Activated CD4-positive, CD25-positive, alpha-beta regulatory T cell treated with anti-CD3 and anti-CD28 coated beads, Interleukin-2, amount 50 U/mL, for 16 hours (primary cell): Measurements from ENCODE around the gene ADAMTSL1.

Experiments used
- DNase-seq: peaks from one replicate; pipeline ENCODE4 v3.0.0-alpha.2; 2020; ENCODE audit warnings: low read depth, low spot score

The ADAMTSL1 gene

DNA sequence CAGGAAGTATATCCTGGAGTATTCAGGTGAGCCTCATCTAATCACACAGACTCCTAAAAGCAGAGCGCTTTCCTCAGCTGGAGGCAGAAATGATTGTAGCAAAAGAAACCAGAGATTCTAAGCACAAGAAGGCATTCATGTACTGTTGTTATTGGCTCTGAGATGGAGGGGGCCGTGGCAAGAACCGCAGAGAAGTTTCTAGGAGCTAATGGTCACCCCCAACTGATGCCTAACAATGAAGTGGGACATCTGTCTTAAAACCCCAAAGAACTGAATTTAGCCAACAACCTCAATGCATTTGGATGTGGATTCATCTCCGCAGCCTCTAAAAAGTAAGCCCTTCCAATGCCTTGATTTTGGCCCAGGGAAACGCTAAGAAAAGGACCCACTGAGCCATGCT is 76.3 kb downstream of the ADAMTSL1 start:
- DNase-seq: no peak

DNA sequence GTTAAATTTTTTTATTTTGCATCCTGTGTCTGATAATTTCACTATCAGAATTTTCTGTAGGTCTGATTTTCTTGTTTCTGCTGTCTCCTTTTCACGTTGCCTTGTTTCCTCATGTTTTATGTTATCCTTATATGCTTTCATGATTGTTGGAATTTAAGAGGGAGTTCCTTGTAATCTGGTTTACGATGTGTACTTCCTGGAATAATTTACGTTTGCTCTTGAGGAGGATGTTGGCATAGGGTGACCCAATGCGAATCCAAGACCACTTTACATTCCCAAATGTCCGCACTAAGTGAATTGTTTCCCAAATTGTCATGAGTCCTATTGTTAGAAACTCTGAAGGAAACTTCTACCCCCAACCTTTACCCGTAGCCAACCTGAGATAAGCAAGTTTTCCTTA is 80.3 kb downstream of the ADAMTSL1 start:
- no peak for DNase-seq

DNA sequence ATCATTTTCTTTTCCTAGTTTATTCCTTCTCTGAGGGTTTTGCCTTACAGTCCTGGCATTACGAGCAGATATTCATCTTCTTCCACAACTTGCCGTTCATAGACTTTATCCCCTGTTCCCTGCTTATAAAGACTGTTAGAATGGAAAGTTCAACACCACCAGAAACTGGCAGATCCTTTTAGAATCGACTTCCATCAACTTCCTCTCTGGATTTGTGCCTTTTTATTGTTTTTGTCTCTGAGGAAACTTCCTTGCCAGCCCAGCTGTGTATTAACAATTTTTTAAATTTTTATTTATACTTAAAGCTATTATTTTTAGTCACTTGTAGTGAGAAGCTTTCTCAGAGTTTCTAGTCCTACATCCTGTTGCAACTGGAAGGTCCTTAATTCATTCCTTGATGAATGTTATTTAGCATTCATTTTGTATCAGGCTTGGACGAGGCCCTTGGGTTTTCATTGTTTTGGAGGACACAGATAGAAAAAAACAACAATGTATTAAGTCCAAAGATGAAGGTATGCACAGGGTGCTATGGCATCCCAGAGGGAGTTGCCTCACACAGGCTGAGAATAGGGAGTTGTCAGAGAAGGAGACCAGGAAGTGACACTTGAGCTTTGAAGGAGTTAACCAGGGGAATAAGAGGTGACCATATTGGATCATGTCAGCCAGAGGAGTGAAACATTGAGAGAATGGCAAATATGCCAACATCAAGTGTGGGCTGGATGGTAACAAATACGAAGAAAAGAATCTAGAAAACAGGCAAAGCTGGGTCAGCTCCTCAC is 81.3 kb downstream of the ADAMTSL1 start:
- DNase-seq: no peak

DNA sequence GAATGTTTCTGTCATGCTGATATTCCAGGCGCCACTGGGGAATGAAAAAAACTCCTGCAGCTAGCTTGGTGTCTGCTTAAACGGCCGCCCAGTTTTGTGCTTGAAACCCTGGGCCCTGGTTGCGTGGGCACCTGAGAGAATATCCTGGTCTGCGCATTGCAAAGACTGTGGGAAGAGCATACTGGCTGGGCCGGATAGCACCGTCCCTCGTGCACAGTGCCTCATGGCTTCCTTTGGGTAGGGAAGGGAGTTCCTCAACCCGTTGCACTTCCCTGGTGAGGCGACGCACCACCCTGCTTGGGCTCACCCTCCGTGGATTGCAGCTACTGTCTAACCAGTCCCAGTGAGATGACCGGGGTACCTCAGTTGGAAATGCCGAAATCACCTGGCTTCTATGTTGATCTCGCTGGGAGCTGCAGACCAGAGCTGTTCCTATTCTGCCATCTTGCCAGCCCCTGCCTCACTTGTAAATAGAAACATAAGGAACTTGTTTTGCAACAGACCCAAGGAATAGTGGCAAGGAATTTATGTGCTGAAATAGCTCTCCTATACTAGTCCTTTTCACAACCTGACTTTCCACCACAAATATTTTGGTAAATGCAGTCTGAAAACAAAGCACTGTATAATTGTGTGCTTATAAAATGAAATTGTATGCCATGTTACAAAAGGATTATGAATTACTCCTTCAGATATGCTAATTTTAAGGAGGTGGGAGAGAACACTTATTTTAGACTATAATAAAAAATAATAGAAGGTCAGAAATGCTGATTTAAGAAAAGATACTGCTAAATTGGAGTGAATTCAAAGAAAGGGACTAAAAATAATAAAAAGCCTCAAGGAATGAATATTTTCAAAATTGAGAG is 90.3 kb downstream of the ADAMTSL1 start:
- no peak for DNase-seq

DNA sequence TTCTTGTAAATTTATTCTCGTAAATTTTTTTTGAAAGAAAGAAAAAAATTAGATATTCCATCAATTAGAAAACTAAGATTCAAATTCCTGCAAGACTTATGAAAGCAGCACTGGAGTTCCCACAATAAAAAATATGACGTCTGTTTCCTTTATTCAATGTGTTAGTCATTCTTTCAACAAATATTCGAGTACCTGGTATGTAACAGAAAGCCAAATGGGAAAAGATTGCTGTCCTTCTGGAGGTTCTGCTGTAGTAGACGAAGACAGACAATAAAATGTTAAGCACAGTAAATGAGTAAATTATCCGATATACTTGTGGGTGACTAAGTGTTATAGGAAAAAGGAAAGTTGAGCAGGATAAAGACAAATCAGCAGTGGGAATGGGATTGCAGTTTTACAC is 92.2 kb downstream of the ADAMTSL1 start:
- DNase-seq: no peak

DNA sequence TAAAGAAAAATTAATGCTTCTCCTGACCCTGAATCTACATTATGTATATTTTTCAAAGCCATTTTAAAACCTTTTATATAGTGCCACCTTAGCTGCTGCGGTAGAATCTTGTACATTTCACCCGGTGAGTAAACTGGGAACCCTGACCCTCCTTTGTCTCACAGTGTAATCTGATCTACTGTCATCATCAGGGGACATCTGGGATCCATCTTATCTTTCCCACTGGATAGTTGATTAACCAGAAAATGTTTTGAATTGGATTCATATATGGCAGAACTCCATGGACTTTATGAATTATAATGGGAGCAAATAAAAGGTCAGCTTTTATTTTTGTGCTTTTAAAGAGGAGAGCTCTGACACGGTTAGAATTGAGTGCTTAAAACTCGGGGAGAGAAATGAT is 95.0 kb downstream of the ADAMTSL1 start:
- DNase-seq: no peak

DNA sequence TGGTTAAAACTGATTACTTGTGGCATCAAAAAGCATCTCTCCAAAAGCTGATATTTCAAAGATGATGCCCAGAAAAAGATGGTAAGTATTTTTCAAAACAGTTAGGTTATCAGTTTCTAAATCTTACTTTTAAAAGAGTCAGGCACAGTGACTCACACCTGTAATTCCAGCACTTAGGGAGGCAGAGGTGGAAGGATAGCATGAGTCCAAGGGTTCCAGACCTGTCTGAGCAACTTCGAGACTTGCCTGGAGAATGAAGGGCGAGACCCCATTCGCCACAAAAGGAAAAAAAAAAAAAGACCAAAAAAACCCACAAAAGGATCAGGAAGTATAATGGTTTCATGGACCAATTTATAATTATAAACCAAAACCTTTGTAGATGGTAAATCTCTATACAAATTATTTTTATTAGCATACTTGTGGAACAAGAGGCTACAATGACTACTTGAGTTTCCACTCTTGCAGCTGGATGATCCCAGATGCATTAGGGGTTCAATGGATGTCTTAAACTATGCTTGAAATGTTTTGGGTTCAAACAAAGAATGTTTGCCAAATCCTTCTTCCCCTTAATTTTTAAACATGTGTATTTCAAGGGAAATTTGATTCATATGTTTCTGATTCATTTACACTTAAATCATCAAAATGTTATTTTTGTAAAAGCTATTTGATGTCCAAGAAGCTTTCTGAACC is 96.1 kb downstream of the ADAMTSL1 start:
- no peak for DNase-seq

DNA sequence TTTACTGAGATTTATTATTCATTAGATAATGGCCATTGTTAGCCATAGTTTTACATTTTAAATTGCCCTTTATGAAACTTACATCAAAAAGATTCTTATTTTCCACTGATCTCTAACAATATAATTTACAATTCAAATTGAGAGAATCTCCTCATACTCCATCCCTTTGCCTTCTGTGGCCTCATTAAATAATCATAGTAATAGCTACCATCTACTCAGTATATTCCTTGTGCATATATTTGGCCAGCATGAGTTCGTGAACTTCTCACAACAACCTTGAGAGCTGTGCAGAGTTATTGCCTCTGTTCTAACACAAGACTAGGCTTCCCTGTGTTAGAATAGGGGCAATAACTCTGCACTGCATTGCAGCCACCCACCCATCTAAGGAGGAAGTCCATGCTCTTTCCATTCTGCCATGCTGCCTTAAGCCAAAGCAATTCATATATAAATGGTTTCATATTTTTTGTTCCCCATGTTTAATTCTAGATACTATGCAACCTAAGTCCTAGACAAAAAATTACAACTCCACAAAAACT is 99.1 kb downstream of the ADAMTSL1 start:
- no peak for DNase-seq

DNA sequence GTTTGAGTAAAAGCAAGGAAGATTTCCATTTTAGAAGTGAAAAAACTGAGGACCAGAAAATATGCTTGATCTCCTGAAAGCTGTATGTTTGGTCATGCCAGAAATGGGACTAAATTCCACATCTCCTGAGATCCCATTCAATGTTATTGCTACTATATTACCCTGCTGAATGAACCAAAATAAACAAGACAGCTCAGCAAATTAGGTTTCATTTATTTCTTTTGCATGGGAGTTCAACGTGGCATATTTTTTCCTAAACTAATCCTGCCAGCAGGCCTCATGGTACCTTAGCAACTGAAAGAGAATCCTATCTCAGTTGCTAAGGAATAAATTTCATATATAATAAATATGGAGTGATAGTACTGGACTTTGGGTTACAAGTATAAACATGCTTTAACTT is 101.7 kb downstream of the ADAMTSL1 start:
- DNase-seq: no peak

DNA sequence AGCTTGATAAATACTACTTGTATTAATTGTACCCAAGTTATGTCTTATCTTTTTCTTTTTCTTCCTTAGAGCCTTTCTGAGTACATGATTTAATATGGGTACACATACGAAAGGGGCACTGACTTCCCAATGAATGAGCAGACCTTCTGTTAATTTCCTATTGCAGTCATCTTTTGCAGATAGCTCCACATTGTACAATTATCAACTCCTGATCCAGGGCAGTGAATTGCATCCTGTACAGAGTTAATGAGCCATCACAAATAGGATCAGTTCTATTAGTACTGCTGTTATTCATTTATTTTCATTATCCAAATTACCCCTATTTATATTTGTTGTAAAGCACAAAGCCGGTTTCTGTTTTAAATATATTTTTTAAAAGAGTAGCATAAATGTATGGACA is 105.6 kb downstream of the ADAMTSL1 start:
- no peak for DNase-seq

DNA sequence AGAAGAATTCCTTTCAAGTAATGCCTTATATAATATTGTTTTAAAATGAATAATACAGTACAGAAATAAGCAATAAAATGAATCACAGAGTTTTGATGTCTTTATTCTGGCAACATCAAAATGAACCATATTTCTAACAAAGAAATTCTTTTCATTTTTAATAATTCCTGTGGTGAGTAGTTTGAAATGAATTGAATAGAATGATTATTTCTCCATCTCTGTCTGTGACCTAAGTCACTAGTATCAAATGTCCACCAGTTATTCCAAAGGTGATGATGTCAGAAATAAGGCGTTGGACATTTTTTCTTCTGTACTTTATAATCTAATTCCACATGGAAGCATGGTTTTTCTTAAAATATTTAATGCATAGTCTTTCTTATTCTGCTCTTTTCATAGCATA is 106.2 kb downstream of the ADAMTSL1 start:
- DNase-seq: no peak

DNA sequence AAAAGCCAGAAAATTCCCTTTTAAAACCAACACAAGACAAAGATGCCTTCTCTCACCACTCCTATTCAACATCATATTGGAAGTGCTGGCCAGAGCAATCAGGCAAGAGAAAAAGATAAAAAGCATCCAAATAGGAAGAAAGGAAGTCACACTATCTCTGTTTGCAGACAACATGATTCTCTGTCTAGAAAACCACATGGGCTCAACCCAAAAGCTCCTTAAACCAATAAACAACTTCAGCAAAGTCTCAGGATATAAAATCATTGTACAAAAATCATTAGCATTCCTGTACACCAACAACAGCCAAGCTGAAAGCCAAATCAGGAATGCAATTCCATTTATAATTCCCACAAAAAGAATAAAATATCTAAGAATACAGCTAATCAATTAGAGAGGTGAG is 112.0 kb downstream of the ADAMTSL1 start:
- DNase-seq: no peak

DNA sequence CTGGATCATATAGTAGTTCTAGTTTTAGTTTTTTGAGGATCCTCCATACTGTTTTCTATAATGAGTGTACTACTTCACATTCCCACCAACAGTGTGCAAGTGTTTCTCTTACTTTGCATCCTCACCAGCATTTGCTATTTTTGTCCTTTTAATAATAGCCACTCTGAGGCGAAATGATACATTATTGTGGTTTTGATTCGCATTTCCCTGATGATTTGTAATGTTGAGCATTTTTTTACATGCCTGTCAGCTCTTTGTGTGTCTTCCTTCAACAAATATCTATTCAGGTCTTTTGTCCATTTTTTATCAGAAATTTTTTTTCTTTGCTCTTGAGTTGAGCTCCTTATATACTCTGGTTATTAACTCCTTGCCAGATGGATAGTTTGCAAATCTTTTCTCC is 114.0 kb downstream of the ADAMTSL1 start:
- no peak for DNase-seq

DNA sequence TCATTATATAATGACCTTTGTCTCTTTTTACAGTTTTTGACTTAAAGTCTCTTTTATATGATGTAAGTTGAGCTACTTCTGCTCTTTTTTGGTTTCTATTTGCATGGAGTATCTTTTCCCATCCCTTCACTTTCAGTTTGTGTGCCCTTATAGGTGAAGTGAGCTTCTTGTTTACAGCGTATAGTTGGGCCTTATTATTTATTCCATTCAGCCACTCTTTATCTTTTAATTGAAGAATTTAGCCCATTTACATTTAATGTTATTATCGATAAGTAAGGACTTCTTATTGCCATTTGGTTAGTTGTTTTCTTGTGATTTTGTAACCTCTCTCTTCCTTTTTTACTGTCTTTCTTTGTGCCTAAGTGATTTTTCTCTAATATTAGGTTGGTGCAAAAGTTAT is 117.3 kb downstream of the ADAMTSL1 start:
- DNase-seq: no peak

DNA sequence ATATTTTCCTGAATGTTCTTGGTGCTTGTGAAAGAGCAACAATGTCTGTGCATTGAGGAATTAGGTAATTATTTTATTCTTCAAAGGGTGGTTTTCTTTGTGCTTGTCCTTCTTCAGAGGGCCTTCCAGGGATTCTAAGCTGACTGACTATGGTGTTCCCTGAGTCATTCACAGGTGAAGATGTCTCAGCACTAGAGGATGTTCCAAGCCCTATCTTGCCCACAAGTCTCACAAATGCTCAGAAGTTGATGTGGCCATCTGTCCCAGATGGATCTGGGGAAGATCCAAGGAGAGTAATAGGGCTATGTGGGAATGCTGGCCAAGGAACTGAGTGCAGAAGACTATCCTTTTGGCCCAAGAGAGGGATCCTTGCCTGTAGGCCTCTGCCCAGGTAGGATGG is 120.9 kb downstream of the ADAMTSL1 start:
- no peak for DNase-seq

DNA sequence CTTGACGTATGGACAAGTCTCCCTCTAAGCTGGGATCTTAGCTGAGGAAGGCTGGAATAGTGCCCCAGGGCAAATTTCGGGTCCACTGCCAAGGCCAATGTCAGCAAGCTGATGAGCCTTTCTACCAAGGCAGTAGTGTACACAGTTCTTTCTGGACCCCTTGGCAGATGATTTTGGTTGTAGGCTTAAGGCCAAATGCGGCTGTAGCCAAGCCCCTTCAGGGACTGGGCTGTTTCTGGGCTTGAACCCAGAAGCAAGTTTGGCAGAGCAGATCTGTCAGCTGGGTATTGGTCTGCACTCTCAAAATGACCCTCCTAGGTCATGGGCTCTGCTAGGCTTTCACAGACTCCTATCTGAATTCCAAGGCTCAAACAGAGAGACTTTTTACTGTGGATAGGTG is 121.6 kb downstream of the ADAMTSL1 start:
- DNase-seq: no peak

DNA sequence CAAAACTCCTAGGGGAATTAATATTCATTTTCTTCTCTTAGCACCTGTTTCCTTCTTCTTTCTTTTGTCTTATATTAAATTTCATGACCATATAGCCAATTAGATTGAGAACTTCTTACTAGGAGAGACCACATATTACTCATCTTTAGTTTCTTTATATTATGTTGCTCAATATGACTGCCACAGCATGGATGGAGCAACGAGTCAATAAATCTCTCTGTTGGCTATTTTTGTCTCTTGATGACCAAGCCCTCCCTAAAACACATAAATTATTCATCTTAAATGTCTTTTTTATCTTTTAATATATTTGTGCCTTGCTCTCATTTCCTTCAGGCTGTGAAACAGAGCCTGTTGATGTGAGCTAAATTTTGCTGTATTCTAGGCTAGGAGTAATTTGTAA is 123.0 kb downstream of the ADAMTSL1 start:
- no peak for DNase-seq

DNA sequence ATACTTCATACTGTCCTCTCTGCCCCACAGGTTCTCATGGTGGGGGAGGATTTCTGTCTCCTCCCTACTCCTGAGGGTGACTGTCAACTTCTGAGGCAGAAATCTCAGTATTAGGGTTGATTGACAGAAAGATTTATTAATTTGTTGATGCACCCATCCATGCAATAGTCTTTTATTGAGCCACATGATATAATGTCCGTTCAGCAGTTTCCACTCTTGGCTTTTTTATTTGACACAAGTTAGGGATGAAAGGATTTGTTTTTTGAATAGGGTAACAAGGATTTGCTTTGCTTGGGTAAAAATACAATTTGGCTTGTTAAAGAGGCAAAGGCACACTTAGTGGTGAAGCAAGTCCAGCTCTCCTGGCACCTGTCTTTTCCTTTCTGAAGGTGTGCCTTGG is 125.0 kb downstream of the ADAMTSL1 start:
- no peak for DNase-seq

DNA sequence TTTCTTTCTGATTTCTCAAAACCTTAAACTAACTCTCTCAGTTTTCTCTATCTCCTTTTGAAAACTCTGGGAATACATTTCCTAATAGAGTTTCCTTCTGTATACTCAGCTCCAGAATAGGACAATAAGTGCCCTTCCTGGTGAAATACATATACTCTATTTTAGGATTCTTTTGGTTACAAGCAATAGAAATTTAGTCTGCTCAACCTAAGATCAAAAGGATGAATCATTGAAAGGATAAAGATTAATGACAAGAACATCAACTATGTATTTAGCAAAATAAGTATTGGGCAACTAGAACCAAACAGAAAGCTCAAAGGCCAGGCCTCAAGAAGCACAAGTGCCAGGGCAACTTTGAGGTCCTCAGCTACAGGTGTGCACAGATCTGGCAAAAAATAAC is 127.1 kb downstream of the ADAMTSL1 start:
- no peak for DNase-seq

DNA sequence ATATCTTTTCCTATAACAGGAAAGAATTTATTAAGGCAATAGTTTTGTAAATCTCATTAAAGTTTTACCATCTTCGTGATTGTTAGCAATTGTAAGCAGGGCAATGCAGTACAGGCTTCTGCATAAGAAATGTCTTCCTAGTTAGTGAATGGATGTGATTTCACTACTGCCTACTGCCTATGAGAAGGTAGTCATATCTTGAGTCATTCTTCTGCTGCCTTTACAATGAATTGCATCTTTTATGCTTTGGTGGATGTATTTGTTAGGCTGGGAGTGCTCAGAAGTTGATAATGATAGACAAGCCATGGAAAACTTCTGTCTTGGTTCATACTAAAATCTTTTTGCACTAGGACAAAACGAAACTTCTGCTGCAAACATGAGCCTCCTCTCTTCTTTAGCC is 128.0 kb downstream of the ADAMTSL1 start:
- no peak for DNase-seq

DNA sequence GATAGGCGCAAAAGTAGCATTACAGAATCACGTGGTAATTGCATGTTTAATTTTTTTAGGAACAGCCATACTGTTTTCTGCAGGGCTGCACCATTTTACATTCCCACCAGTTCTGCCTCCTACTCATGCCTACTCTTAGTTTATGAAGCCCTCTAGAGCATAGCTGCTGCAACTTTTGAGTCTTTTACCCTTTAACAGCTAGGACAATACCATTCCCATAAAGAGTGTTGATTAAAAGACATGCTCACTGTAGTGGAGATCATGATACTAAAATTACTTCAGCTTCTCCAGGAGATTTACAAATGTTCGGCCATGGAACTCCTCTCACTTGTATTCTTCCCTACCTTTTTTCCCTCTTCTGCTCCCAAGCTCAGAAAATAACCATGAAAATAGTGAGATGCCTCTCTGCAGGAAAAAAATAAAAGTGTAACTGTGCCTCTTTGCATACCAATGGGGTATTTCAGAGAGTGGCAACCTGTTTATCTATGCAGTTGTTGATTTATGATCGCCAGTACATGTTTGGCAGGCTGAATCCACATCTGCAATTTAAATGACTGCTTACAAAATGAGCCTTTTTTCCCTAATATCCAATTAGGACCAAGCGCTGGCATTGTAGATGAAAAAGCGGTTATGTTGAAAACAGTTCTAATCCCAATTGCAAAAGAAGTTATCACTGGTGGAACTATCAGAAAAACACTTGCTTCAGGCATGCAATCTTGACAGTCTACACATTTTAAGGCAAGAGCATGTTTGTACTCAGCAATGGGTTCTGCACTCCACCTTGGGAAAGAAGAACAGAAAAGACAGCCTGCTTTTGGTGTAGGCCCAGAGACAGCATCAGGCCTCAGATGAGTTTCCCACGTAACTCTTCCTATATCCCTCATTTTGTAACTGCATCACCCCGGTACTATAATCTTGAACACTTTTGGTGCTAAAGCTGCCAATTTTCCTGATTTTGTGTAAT is 131.1 kb downstream of the ADAMTSL1 start:
- no peak for DNase-seq
